GM21381 (cell line): ENCODE results near the gene PNPLA6.

Experiments
- ATAC-seq: cut with Tn5 transposase; IDR thresholded peaks from one replicate; pipeline ENCODE4 v1.9.1; 2021; ENCODE audit warnings: mild to moderate bottlenecking, moderate library complexity; ENCODE audit not compliant: unreplicated experiment

PNPLA6 gene

DNA sequence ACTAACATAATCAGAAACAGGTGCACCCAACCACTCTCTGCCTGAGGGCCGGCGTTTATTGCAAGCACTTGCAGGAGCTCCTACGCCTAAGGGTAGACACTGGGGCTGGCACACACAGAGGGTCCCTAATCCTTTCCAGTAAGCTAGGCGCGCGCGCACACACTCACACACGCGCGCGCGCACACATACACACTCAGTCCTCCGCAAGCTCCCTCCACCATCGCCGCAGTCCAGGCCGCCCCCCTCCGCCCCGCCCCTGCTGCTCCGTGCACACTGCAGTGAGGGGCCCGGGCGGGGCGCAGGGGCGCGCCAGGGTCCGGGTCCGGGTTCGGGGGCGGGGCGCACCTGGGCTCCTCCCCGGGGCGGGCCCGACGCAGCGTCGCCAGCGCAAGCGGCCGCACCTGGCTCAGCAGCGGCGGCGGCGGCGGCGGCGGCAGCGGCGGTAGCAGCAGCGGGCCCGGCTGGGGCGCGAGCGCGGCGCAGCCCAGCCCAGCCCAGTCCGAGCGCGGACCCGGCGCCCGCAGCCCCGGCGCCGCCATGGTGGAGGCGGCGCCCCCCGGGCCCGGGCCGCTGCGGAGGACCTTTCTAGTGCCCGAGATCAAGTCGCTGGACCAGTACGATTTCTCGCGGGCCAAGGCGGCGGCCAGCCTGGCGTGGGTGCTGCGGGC, 60.1 kb downstream of the PNPLA6 start, which contains the start of gene CAMSAP3:
Gene CAMSAP3 (plus strand): TSS at position 398 of the 668 bp plus-strand sequence. CDS start 140 bp downstream, at position 538.
- ATAC-seq: no peak

DNA sequence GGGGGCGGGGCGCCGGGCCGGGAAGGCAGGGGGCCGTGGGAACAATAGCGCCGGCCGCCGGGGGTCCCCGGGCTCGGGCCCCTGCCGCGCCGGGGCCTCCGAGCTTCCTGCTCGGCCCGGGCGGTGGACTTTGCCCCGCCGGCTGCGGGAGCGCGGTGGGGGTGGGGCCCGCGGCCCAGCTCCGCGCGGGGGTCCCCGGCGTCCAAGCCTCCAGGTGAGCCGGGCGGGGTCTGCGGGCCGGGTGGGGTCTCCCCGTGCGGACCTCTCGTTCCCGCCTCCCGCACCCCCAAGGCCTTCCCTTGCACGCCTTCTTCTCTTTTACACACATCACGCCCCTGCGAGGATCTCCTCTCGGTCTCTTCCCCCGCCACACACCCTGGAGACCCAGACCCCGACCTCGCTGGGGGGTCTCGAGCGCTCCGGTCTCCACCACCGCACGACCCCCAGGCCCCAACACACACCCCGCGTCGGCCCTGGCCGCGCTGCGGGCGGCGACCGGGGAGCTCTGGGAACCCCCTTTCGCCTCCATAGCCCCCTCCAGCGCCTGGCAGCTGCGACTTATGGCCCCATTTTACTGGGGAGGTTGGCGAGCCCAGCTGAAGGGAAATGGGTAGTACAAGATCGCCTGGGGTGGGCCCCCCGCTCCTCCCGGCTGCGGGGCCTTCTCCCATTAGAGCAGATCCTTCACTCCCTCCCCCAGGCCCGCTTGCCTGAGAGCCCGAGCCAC, 60.9 kb downstream of the PNPLA6 start:
- no peak for ATAC-seq

DNA sequence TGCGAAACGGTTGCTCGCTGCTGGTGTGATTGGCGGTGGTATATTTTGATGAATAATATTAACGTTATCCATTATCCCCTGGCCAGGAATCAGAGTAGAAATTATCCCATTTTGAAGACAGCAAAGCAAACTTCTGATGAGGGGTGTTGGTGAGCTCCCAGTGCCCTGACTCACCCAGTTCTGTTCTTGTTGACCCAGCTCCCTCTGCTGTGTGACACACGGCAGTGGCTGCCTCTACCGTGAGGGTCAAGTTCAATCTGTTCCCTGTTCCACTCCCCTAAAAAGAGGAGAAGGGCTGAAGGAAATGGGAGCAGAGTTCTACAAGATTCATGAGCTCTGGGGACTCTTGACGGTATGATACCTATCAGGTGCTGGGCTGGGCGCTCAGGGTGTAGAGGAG, 62.2 kb downstream of the PNPLA6 start:
- no peak for ATAC-seq

DNA sequence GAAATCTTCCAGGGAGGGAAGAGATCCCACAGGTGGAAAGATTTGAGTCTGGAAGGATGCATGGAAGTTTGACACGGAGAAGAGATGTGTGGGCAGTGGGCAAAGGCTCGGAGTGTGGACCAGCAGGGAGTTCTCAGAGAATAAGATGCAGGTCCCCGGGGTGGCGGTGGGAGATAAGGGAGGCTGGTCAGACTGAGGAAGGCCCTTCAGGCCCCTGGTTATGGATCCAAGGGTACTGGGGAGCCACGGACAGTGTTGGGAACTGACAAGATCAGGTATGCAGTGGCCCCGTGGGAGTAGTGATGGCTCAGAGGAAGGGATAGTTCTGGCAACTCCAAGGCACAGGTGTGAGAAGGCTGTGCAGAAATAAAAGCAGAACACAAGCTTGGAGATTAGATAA, 62.7 kb downstream of the PNPLA6 start:
- ATAC-seq: no peak

DNA sequence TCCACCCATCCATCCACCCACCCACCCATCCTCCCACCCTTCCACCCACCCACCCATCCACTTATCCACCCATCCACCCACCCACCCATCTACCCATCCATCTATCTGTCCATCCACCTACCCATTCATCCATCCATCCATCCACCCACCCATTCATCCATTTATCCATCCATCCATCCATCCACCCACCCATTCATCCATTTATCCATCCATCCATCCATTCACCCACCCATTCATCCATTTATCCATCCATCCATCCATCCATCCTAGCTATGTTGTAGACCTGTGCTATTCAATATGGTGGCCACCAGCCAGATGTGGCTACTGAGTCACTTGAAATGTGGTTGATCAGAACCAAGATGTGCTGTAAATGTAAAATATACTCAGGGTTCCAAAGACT, 65.2 kb downstream of the PNPLA6 start:
- ATAC-seq: no peak

DNA sequence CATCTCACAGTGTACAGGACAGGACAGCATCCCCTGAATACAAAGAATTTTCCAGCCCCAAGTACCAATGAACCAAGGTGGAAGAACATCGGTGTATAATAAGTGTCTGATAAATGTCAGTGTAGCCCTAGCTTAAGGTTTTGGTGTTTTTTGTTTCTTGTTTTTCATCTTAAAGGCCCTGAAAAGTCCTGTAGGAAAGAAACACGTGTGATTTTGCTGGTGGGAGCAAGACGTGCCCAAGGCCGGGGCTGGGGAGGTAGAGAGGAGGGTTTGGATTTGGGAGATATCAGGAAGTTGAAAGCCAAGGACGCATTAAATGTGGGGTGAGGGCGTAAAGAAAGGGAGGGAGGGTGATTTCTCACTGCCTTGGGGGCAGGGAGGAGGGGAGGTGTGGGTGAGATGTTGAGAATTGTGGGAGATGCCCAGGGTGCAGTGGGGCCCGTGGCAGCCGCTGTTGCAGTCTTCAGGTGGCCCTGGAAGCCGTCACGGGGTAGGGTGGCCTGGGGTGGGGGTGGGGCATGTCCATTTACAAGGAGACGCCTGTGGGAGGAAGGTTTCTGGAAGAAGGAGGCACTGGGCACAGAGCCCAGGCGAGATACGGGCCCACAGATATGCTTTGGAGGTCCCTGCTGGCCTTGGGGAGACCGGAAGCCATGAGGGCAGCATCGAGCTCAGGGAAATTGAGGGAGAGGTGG, 66.9 kb downstream of the PNPLA6 start:
- no peak for ATAC-seq

DNA sequence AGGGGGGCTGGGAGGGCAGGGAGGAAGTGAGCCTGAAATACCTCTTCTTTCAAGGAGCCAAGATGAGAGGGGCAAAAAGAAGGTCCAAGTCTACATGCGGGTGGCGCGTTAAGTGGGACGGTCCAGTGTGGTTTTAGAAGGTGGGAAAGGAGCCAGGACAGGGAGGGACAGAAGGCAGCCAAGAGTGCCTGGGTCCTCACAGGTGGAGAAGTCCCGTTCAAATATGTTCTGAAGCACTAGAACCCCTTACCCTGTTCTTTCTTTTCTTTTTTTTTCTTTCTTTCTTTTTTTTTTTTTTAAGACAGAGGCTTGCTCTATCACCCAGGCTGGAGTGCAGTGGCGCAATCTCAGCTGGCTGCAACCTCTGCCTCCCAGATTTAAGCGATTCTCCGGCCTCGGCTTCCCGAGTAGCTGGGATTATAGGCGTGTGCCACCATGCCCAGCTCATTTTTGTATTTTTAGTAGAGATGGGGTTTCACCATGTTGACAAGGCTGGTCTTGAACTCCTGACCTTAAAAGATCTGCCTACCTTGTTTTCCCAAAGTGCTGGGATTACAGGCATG, 67.5 kb downstream of the PNPLA6 start:
- ATAC-seq: no peak

DNA sequence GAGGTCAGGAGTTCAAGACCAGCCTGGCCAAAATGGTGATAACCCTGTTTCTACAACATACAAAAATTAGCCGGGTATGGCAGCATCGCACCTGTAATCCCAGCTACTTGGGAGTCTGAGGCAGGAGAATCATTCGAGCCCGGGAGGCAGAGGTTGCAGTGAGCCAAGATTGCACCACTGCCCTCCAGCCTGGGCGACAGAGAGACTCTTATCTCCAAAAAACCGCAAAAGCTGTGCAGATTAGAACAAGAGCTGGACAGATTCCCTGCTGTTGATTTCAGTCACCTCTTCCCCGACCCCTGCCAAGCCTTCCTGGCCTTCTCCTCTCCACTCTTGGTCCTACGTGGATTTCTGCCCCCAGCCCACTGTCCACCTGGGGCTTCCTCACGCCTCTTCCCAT, 68.4 kb downstream of the PNPLA6 start:
- ATAC-seq: no peak

DNA sequence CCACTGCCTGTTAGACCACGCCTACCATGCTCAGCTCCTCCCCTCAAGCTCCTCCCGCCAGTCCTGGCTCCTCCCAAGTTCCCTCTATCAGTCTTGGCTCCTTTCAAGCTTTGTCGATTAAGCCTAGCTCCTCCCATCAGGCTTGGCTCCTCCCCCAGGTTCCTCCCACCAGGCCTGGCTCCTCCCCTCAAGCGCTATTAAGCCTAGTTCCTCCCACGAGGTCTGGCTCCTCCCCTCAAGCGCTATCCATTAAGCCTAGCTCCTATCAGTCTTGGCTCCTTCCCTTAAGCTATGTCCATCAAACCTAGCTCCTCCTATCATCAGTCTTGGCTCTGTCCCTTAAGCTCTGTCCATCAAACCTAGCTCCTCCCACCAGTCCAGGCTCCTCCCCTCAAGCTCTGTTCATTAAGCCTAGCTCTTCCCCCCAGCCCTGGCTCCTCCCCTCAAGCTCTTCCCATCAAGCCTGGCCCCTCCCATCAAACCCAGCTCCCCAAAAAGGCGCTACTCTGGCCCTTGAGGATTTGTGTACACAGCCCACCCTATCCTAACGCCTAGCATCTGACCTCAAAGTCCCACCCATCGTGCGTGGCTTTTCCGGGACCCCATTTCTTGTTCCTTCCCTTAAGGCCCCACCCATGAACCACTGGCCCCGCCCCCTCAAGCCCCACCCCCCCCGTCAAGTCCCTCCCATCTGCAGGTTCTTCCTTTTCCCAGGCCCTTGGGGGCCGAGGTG, 70.1 kb downstream of the PNPLA6 start:
- no peak for ATAC-seq

DNA sequence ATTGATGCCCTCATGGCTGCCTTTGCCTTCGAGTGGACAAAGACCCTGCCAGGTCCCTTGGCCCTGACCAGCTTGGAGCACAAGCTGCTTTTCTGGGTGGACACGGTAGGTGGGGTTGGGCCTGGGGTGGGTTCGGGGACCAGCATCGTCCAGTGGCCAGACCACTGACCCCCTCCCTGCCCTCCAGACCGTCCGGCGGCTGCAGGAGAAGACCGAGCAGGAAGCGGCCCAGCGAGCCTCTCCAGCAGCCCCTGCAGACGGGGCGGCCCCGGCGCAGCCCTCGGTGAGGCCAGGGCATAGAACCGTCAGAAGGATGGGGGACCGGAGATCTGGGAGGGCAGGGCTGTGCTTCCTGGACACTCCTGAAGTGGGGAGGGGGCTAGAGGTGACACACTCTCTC, 70.8 kb downstream of the PNPLA6 start:
- ATAC-seq: no peak

DNA sequence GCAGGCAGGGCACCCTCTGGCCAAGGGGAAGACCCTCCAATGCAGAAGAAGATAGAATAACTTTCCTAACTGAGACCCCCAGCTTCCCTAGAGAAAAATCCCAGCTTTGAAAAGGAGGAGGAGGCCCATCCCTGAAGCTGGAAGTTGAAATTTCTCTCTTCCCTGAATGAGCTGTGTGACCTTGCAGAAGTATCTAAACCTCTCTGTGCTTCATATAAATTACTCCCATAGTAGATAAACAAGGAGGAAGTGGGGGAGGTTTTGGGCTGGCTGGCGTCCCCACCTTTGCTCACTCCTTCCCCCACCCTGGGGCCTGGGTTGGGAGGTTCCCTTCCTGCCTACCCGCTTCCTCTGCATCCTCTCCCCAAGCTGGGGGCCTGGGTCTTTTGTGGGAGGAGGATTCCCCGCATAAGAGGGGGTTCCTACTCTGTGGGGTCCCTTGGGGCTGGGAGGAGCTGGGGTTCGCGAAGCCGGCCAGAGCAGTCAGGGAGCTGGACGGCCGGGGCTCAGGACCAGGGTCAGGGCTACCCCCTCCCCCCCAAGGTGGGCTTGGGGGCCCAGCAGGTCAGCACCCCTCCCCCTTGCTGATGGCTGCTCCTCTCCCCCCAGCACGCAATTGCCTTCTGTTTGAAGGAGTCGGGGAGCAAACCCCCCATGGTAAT, 71.8 kb downstream of the PNPLA6 start:
- ATAC-seq: no peak

DNA sequence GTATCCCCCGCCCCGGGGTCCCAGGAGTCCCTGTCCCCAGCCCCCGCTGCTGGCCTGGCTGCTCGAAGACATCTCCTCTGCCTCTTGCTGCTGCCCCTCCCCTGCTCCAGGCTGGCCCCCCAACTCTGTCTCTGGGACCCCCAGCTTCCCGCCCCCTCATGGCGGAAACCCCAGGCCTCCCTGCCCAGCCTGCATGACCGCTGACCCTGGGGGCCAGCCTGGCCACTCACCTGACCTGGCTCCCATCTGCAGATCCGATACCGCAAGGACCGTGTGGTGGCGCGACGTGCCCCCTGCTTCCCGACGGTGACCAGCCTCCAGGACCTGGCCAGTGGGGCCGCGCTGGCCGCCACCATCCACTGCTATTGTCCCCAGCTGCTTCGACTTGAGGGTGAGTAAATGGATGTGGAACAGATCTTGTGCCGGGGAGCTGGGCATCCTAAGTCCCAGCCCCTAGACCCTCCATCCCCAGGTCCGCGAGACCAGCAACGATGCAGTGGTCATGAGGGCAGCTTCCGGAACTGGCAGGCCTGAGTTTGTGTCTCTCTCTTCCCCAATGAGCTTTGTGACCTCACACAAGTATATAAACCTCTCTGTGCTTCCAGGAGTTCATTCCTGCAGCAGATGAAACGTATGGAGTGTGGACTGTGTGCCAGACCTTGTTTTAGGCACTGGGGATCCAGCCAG, 72.5 kb downstream of the PNPLA6 start:
- ATAC-seq: no peak

DNA sequence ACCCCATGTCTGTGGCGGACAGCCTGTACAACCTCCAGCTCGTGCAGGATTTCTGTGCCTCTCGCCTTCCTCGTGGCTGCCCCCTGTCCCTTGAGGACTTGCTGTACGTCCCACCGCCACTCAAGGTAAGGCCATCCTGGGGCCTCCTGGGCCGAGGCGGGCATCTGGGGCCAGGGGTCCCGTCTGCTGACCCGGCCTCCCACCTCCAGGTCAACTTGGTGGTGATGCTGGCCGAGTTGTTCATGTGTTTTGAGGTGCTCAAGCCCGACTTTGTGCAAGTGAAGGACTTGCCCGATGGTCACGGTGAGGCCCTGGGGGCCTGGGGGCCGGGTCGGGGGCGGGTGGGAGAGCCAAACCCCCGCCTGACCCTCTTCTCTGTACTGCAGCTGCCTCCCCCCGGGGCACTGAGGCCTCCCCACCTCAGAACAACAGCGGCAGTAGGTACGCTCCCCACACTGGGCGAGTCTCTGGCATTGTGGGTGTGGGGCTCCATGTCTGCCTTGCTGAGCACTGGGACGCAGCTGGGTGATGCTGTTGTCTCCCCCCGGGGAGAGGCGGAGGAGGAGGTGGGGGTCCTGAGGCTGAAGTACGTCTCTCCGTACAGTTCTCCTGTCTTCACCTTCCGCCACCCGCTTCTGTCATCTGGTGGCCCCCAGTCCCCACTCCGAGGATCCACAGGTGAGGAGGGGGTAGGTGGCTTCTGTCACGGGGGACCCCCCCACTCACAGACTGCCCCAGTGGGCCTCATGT, 75.1 kb downstream of the PNPLA6 start:
- no peak for ATAC-seq
